Gastroesophageal sphincter (tissue), 3 donors: ENCODE data around the gene LAMA5.

ENCODE experiments used
- CTCF ChIP-seq, 4 experiments: fragments of 200-600 bp in 2 of 4; fragments of 450-650 bp in 2 of 4; sonication (generic) in 1 of 4; IDR thresholded peaks; one replicate each; pipeline ENCODE4 v1.5.1; 2017 to 2019; ENCODE audit warnings: antibody characterized with exemption in 4 of 4, mild to moderate bottlenecking in 2 of 4, moderate library complexity in 2 of 4
- POLR2A ChIP-seq, 2 donors: fragments of 450-650 bp; IDR thresholded peaks; one replicate each; pipeline ENCODE4 v1.6.1; 2017; ENCODE audit warnings: antibody characterized with exemption in 2 of 2, mild to moderate bottlenecking in 2 of 2, moderate library complexity in 1 of 2
- POLR2AphosphoS5 ChIP-seq: sonication (generic); formaldehyde crosslinking; IDR thresholded peaks from one replicate; pipeline ENCODE4 v1.6.1; 2017; ENCODE audit warnings: antibody characterized with exemption

GRCh38 chr20:62369815-62370114 lies 2.7 kb upstream of the LAMA5 start:
- no peak for TF ChIP-seq CTCF (IDR thresholded peaks at IDR 0.05)
- peak in 1 of 2 donors; percentile 16 for TF ChIP-seq POLR2A (IDR thresholded peaks at IDR 0.05)
- TF ChIP-seq POLR2AphosphoS5: no peak
